ENCODE measurements around the gene AVPI1.

DNA sequence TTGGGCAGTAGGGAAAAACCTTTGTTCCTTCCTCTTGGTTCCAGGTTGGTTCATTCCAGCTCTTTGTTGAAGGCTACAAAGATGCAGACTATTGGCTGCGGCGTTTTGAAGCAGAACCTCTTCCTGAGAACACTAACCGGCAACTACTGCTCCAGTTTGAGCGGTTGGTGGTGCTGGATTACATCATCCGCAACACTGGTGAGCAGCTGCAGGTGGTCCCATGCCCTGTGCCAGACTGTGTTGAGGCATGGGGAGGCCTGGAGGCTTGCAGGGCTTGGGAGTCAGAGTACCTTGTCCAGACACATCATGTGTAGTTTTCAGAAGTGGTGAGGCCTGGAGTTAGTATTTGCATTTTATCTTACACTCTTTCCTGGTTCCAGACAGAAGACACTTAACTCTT is 30.3 kb downstream of the AVPI1 start:
- TF ChIP-seq, protein P1, sequence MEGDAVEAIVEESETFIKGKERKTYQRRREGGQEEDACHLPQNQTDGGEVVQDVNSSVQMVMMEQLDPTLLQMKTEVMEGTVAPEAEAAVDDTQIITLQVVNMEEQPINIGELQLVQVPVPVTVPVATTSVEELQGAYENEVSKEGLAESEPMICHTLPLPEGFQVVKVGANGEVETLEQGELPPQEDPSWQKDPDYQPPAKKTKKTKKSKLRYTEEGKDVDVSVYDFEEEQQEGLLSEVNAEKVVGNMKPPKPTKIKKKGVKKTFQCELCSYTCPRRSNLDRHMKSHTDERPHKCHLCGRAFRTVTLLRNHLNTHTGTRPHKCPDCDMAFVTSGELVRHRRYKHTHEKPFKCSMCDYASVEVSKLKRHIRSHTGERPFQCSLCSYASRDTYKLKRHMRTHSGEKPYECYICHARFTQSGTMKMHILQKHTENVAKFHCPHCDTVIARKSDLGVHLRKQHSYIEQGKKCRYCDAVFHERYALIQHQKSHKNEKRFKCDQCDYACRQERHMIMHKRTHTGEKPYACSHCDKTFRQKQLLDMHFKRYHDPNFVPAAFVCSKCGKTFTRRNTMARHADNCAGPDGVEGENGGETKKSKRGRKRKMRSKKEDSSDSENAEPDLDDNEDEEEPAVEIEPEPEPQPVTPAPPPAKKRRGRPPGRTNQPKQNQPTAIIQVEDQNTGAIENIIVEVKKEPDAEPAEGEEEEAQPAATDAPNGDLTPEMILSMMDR (IDR thresholded peaks at IDR 0.05): no peak
- no peak for TF ChIP-seq POLR2A (IDR thresholded peaks at IDR 0.05)
